Measurements from ENCODE around the gene SPATA1. TPM values are rescaled to one million over a fixed set of nuclear protein-coding genes. Genes with fewer than 3 reads are reported as not detected.

SPATA1 gene
- total and polyA plus RNA-seq, 2 of the 13 experiments (the other 11 are each of a cell fraction or from before 2014, with no cell fraction given) = 0.70 to 1.4 TPM

GRCh38 chr1:84540759-84541158, 34.6 kb downstream of the SPATA1 start:
- BruUV-seq (replicated peaks) = no TSS peak
- DNase-seq (ENCODE audit: low spot score) (no peak), ATAC-seq (no peak), FAIRE-seq (no peak)
- no peaks in the 10 kb centered on the region for H3K9me3 ChIP-seq (ENCODE audit: low read length)
- ChIA-PET CTCF (ENCODE audit: low intra/inter-chr PET ratio, low total read pairs) (no interaction called here), POLR2A (no interaction called here)
- no peak overlapping the region for H3K27ac ChIP-seq (ENCODE audit: extremely low read length, insufficient read depth, low read length)
- no peak overlapping the region for H3K4me2 ChIP-seq (ENCODE audit: low read depth, low read length)
- TF ChIP-seq ZNF891 (CRISPR knock-in tag; IDR thresholded peaks at IDR 0.05) (no peak), TSC22D2 (CRISPR knock-in tag; IDR thresholded peaks at IDR 0.05; ENCODE audit: borderline replicate concordance) (no peak), ZNF264 (CRISPR knock-in tag; IDR thresholded peaks at IDR 0.05) (no peak), ZNF225 (CRISPR knock-in tag; IDR thresholded peaks at IDR 0.05) (no peak)
- H3K27me3 ChIP-seq (ENCODE audit: control insufficient read depth in 1 of 2, insufficient read depth in 2 of 2, low read length in 2 of 2) = no peaks in the 10 kb centered on the region
- intact Hi-C loops (cut with micrococcal nuclease; ENCODE audit: unreplicated experiment) = loop anchor here (1.0 to 10.0 kb wide), 4 partner anchors 33 to 606 kb away; partner anchors contain the start of genes GNG5, RPF1 and SPATA1
- H3K4me3 ChIP-seq (replicated peaks in 1 of 3; ENCODE audit: insufficient read depth in 1 of 3, low read depth in 2 of 3, low read length in 3 of 3) = no peak overlapping the region
- 78% methylated on average over 1 of the region's 1 CpG for WGBS (ENCODE audit: low lambda C conversion rate)
- H3K79me2 ChIP-seq (ENCODE audit: insufficient read depth, low read length) = no peaks in the 10 kb centered on the region
- no peaks in the 10 kb centered on the region for H3K36me3 ChIP-seq (replicated peaks in 1 of 2; ENCODE audit: control insufficient read depth in 1 of 2, insufficient read depth in 2 of 2, low read length in 2 of 2)
- H3K4me1 ChIP-seq (ENCODE audit: insufficient read depth, low read length) = no peaks in the 10 kb centered on the region
- in situ Hi-C loops (cut with HindIII; ENCODE audit: extremely low pct_ligation_motif_present, low pct_unique_long_range_greater_than_20kb) = no loop called here
- H3K9ac ChIP-seq (ENCODE audit: insufficient read depth, low read depth, low read length) = no peak overlapping the region
- no peak overlapping the region for H2AFZ ChIP-seq (ENCODE audit: low read length)
- H4K20me1 ChIP-seq (ENCODE audit: insufficient read depth, low read length) = no peaks in the 10 kb centered on the region

- Histone ChIP-seq H3K27me3 (ENCODE audit: control insufficient read depth in 1 of 2, insufficient read depth in 2 of 2, low read length in 2 of 2) (no peaks in the 10 kb centered on the region), H3K79me2 (ENCODE audit: insufficient read depth, low read length) (no peaks in the 10 kb centered on the region), H4K20me1 (ENCODE audit: insufficient read depth, low read length) (no peaks in the 10 kb centered on the region), H2AFZ (ENCODE audit: low read length) (no peak overlapping the region), H3K4me1 (ENCODE audit: insufficient read depth, low read length) (no peaks in the 10 kb centered on the region), H3K9ac (ENCODE audit: insufficient read depth, low read depth, low read length) (no peak overlapping the region), H3K4me2 (ENCODE audit: low read depth, low read length) (no peak overlapping the region), H3K9me3 (ENCODE audit: low read length) (no peaks in the 10 kb centered on the region), H3K4me3 (replicated peaks in 1 of 3; ENCODE audit: insufficient read depth in 1 of 3, low read depth in 2 of 3, low read length in 3 of 3) (no peak overlapping the region), H3K36me3 (replicated peaks in 1 of 2; ENCODE audit: control insufficient read depth in 1 of 2, insufficient read depth in 2 of 2, low read length in 2 of 2) (no peaks in the 10 kb centered on the region), H3K27ac (ENCODE audit: extremely low read length, insufficient read depth, low read length) (no peak overlapping the region)
- no TSS peak for BruUV-seq (replicated peaks)
- POLR2A ChIA-PET = no interaction called here
- in situ Hi-C loops (cut with HindIII; ENCODE audit: extremely low pct_ligation_motif_present, low pct_unique_long_range_greater_than_20kb) (no loop called here), intact Hi-C loops (cut with micrococcal nuclease; ENCODE audit: unreplicated experiment) (loop anchor here (1.0 to 10.0 kb wide), 4 partner anchors 34 to 607 kb away; partner anchors contain the start of genes GNG5, RPF1 and SPATA1)
- no peak for FAIRE-seq
- 92% methylated on average over 4 of the region's 4 CpGs for WGBS (ENCODE audit: low lambda C conversion rate)
- ATAC-seq = no peak
- DNase-seq (ENCODE audit: low spot score) = no peak
- CTCF ChIA-PET (ENCODE audit: low intra/inter-chr PET ratio, low total read pairs) = no interaction called here
- TF ChIP-seq AHDC1 (CRISPR knock-in tag; IDR thresholded peaks at IDR 0.05; ENCODE audit: borderline replicate concordance) (no peak), MAF1 (CRISPR knock-in tag; IDR thresholded peaks at IDR 0.05; ENCODE audit: borderline replicate concordance) (no peak), STAG1 (CRISPR knock-in tag; IDR thresholded peaks at IDR 0.05) (peak; percentile 61), CTCF (CRISPR knock-in tag; IDR thresholded peaks at IDR 0.05) (peak; percentile 50), THAP11 (CRISPR knock-in tag; IDR thresholded peaks at IDR 0.05) (no peak), GTF3A (CRISPR knock-in tag; conservative IDR thresholded peaks at IDR 0.05) (no peak), SMC3 (IDR thresholded peaks at IDR 0.05; ENCODE audit: low read length) (peak; percentile 24; the same call in 1 of the 2 replicates)
Observed at GRCh38 chr1:84541679-84542078, 35.5 kb downstream of the SPATA1 start.
